NCI-H82 (cell line): ENCODE measurements around the gene RAB11B.
"Not testable (repeated sequence)": the region's sequence is repeated elsewhere in the genome, so short reads cannot be mapped to it uniquely, and the experiment has no call there.

ENCODE experiments used
- DNase-seq: peaks from one replicate; lab custom pipeline; 2025; lab: John Stamatoyannopoulos, UW

RAB11B gene

GRCh38 chr19:8370176-8371010, 19.8 kb upstream of the RAB11B start:
- DNase-seq = no peak

GRCh38 chr19:8371011-8371804, 19.0 kb upstream of the RAB11B start:
- no peak for DNase-seq

GRCh38 chr19:8373867-8374813, 16.0 kb upstream of the RAB11B start:
- no peak for DNase-seq

GRCh38 chr19:8375766-8376165, 14.4 kb upstream of the RAB11B start:
- not testable (repeated sequence) for DNase-seq

- DNase-seq = not testable (repeated sequence)
Measured at GRCh38 chr19:8376373-8376974, 13.7 kb upstream of the RAB11B start.

- no peak for DNase-seq
Measured at GRCh38 chr19:8377598-8377997, 12.6 kb upstream of the RAB11B start.

- DNase-seq = not testable (repeated sequence)
Measured at GRCh38 chr19:8379156-8379891, 10.8 kb upstream of the RAB11B start.

GRCh38 chr19:8384569-8384968, 5.6 kb upstream of the RAB11B start:
- not testable (repeated sequence) for DNase-seq

GRCh38 chr19:8385103-8385502, 5.1 kb upstream of the RAB11B start:
- DNase-seq = not testable (repeated sequence)

GRCh38 chr19:8385566-8385965, 4.6 kb upstream of the RAB11B start:
- not testable (repeated sequence) for DNase-seq

GRCh38 chr19:8386419-8386818, 3.7 kb upstream of the RAB11B start:
- DNase-seq = not testable (repeated sequence)

GRCh38 chr19:8386990-8387389, 3.2 kb upstream of the RAB11B start:
- no peak for DNase-seq

- no peak for DNase-seq
Measured at GRCh38 chr19:8387688-8388611, 2.2 kb upstream of the RAB11B start.

GRCh38 chr19:8388612-8388958, 1.6 kb upstream of the RAB11B start:
- no peak for DNase-seq

- peak; percentile 93 for DNase-seq
Measured at GRCh38 chr19:8390617-8390981, 439 bp downstream of the RAB11B start.

GRCh38 chr19:8391198-8392016, 1.2 kb downstream of the RAB11B start:
- no peak for DNase-seq

GRCh38 chr19:8392017-8392591, 1.9 kb downstream of the RAB11B start:
- DNase-seq = no peak

GRCh38 chr19:8393192-8393870, 3.2 kb downstream of the RAB11B start:
- DNase-seq = no peak
